Uterus (tissue), 2 donors: ENCODE results near the gene RAB8A.

ENCODE experiments used
- POLR2A ChIP-seq, 2 donors: fragments of 450-650 bp; IDR thresholded peaks; one replicate each; pipeline ENCODE4 v1.6.1; 2016; ENCODE audit warnings: antibody characterized with exemption in 2 of 2, mild to moderate bottlenecking in 1 of 2, moderate library complexity in 1 of 2
- TF ChIP-seq, protein P1 (sequence below), 4 experiments: fragments of 200-600 bp in 2 of 4; fragments of 450-650 bp in 2 of 4; sonication (generic) in 2 of 4; IDR thresholded peaks; one replicate each; pipeline ENCODE4 v1.5.1; 2016 to 2019; ENCODE audit warnings: antibody characterized with exemption in 4 of 4, mild to moderate bottlenecking in 2 of 4, moderate library complexity in 1 of 4

DNA sequence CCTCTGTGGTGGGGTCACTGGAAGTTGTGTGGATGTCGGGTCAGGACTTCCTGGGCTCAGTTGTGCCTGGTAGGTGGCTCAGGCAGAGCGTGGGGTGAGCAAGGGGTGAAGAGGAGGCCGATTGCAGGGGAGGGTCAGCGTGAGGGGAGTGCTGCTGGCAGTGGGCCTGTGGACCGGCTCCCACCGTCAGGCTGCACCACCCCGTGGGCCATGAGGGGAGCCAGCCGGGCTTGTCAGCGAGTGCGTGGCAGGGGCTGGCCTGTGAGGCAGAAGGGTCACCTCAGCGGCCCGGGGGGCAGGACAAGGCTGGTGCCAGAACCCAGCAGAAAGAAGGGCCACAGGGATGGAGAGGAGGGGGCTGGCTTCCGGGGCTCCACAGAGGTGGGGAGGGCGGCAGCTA is 13.3 kb downstream of the RAB8A start:
- TF ChIP-seq, protein P1, sequence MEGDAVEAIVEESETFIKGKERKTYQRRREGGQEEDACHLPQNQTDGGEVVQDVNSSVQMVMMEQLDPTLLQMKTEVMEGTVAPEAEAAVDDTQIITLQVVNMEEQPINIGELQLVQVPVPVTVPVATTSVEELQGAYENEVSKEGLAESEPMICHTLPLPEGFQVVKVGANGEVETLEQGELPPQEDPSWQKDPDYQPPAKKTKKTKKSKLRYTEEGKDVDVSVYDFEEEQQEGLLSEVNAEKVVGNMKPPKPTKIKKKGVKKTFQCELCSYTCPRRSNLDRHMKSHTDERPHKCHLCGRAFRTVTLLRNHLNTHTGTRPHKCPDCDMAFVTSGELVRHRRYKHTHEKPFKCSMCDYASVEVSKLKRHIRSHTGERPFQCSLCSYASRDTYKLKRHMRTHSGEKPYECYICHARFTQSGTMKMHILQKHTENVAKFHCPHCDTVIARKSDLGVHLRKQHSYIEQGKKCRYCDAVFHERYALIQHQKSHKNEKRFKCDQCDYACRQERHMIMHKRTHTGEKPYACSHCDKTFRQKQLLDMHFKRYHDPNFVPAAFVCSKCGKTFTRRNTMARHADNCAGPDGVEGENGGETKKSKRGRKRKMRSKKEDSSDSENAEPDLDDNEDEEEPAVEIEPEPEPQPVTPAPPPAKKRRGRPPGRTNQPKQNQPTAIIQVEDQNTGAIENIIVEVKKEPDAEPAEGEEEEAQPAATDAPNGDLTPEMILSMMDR (IDR thresholded peaks at IDR 0.05): no peak
- no peak for TF ChIP-seq POLR2A (IDR thresholded peaks at IDR 0.05)
